NOMO-1 treated with DMSO at 0.1 percent for 48 hours (cell line): ENCODE measurements around the gene LRRC42.
"Not testable (repeated sequence)": the region's sequence is repeated elsewhere in the genome, so short reads cannot be mapped to it uniquely, and the experiment has no call there.

Source experiments
- DNase-seq: peaks from one replicate; lab custom pipeline; 2025; ENCODE audit not compliant: unreplicated experiment; lab: John Stamatoyannopoulos, UW

Gene LRRC42

GRCh38 chr1:54003249-54003646, 57.1 kb downstream of the LRRC42 start:
- DNase-seq: no peak

GRCh38 chr1:54003750-54004480, 57.8 kb downstream of the LRRC42 start:
- DNase-seq: not testable (repeated sequence)

- no peak for DNase-seq
Observed at GRCh38 chr1:54004481-54005049, 58.4 kb downstream of the LRRC42 start.

- DNase-seq: no peak
Observed at GRCh38 chr1:54006508-54006907, 60.4 kb downstream of the LRRC42 start.

GRCh38 chr1:54007613-54008012, 61.5 kb downstream of the LRRC42 start:
- DNase-seq: no peak

- no peak for DNase-seq
Observed at GRCh38 chr1:54008876-54009275, 62.7 kb downstream of the LRRC42 start.

- DNase-seq: no peak
Observed at GRCh38 chr1:54009406-54009805, 63.3 kb downstream of the LRRC42 start.

GRCh38 chr1:54010415-54011117, 64.4 kb downstream of the LRRC42 start:
- no peak for DNase-seq

GRCh38 chr1:54011316-54012007, 65.3 kb downstream of the LRRC42 start:
- DNase-seq: no peak

GRCh38 chr1:54012008-54012325, 65.8 kb downstream of the LRRC42 start:
- DNase-seq: no peak

GRCh38 chr1:54012863-54013262, 66.7 kb downstream of the LRRC42 start:
- no peak for DNase-seq

- DNase-seq: no peak
Observed at GRCh38 chr1:54013393-54014008, 67.4 kb downstream of the LRRC42 start.

- no peak for DNase-seq
Observed at GRCh38 chr1:54014009-54014629, 68.0 kb downstream of the LRRC42 start.

GRCh38 chr1:54016343-54017282, 70.5 kb downstream of the LRRC42 start:
- no peak for DNase-seq
